Calu3 (cell line): ENCODE results near the gene ARHGAP22. TPM values are rescaled to one million over a fixed set of nuclear protein-coding genes. Genes with fewer than 3 reads are reported as not detected.

ENCODE experiments used
- BruUV-seq: library from RNA; stranded (reverse); fragments of 400-500 nt; replicated peaks from 2 replicates; lab custom pipeline; 2021; lab: Mats Ljungman, UMichigan
- CTCF ChIA-PET: fragments of 300-600 bp; sonication (Branson Sonifier 250); formaldehyde crosslinking; loops from one replicate; lab custom pipeline; 2022; ENCODE audit warnings: antibody characterized with exemption; lab: Charles Lee
- DNase-seq: peaks from one replicate; pipeline ENCODE4 v3.0.0; 2022
- H3K27ac Mint-ChIP-seq: one replicate; pipeline ENCODE4 v1.8.0; 2022; ENCODE audit warnings: mixed read lengths; ENCODE audit not compliant: unreplicated experiment
- H3K27me3 Mint-ChIP-seq: one replicate; pipeline ENCODE4 v1.8.0; 2022; ENCODE audit warnings: mixed read lengths; ENCODE audit not compliant: unreplicated experiment
- H3K36me3 Mint-ChIP-seq: one replicate; pipeline ENCODE4 v1.8.0; 2022; ENCODE audit warnings: mild to moderate bottlenecking, moderate library complexity, mixed read lengths; ENCODE audit not compliant: insufficient read depth, unreplicated experiment
- H3K4me1 Mint-ChIP-seq: one replicate; pipeline ENCODE4 v1.8.0; 2022; ENCODE audit warnings: mild to moderate bottlenecking, low read depth, mixed read lengths; ENCODE audit not compliant: unreplicated experiment
- H3K4me3 Mint-ChIP-seq: one replicate; pipeline ENCODE4 v1.8.0; 2022; ENCODE audit warnings: mild to moderate bottlenecking, low read depth, moderate library complexity, mixed read lengths; ENCODE audit not compliant: unreplicated experiment
- H3K9me3 Mint-ChIP-seq: one replicate; pipeline ENCODE4 v1.8.0; 2022; ENCODE audit warnings: low read depth, mixed read lengths; ENCODE audit not compliant: unreplicated experiment
- intact Hi-C: fragments of 100-400 bp; cut with micrococcal nuclease; formaldehyde crosslinking; loops from one replicate; pipeline ENCODE4 v1.10.0; 2022; ENCODE audit not compliant: unreplicated experiment
- total RNA-seq: library from RNA; stranded (reverse); gene quantifications from 2 replicates; pipeline ENCODE4 v1.2.3, GENCODE V29; 2022
- TF ChIP-seq, protein P1 (sequence below): fragments of 200-600 bp; IDR thresholded peaks from one replicate; pipeline ENCODE4 v1.8.0; 2022; ENCODE audit warnings: antibody characterized with exemption; ENCODE audit not compliant: unreplicated experiment

ARHGAP22 gene
- total RNA-seq, 1 experiment from 2014 or later, result 1.0 TPM

- H3K27ac Mint-ChIP-seq, result no peak overlapping the region
- no peaks in the 10 kb centered on the region for H3K36me3 Mint-ChIP-seq
- no peak overlapping the region for H3K4me3 Mint-ChIP-seq
- intact Hi-C loops, result no loop called here
- TF ChIP-seq, protein P1, sequence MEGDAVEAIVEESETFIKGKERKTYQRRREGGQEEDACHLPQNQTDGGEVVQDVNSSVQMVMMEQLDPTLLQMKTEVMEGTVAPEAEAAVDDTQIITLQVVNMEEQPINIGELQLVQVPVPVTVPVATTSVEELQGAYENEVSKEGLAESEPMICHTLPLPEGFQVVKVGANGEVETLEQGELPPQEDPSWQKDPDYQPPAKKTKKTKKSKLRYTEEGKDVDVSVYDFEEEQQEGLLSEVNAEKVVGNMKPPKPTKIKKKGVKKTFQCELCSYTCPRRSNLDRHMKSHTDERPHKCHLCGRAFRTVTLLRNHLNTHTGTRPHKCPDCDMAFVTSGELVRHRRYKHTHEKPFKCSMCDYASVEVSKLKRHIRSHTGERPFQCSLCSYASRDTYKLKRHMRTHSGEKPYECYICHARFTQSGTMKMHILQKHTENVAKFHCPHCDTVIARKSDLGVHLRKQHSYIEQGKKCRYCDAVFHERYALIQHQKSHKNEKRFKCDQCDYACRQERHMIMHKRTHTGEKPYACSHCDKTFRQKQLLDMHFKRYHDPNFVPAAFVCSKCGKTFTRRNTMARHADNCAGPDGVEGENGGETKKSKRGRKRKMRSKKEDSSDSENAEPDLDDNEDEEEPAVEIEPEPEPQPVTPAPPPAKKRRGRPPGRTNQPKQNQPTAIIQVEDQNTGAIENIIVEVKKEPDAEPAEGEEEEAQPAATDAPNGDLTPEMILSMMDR, result no peak
- peaks cover 71% of the 10 kb centered on the region for H3K27me3 Mint-ChIP-seq
- no TSS peak for BruUV-seq
- no peaks in the 10 kb centered on the region for H3K9me3 Mint-ChIP-seq
- no peak for DNase-seq
- CTCF ChIA-PET, result no interaction called here
- H3K4me1 Mint-ChIP-seq, result no peaks in the 10 kb centered on the region
These were observed 21.9 kb downstream of the ARHGAP22 start for GRCh38 chr10:48582970-48583369.

GRCh38 chr10:48580236-48580635 lies 24.6 kb downstream of the ARHGAP22 start:
- no TSS peak for BruUV-seq
- TF ChIP-seq, protein P1, result no peak
- no peak for DNase-seq
- Mint-ChIP-seq H3K4me3 (no peak overlapping the region), H3K36me3 (no peaks in the 10 kb centered on the region), H3K4me1 (no peaks in the 10 kb centered on the region), H3K27ac (no peak overlapping the region), H3K9me3 (no peaks in the 10 kb centered on the region), H3K27me3 (peaks cover 90% of the 10 kb centered on the region)
- CTCF ChIA-PET, result no interaction called here
- intact Hi-C loops, result no loop called here

DNA sequence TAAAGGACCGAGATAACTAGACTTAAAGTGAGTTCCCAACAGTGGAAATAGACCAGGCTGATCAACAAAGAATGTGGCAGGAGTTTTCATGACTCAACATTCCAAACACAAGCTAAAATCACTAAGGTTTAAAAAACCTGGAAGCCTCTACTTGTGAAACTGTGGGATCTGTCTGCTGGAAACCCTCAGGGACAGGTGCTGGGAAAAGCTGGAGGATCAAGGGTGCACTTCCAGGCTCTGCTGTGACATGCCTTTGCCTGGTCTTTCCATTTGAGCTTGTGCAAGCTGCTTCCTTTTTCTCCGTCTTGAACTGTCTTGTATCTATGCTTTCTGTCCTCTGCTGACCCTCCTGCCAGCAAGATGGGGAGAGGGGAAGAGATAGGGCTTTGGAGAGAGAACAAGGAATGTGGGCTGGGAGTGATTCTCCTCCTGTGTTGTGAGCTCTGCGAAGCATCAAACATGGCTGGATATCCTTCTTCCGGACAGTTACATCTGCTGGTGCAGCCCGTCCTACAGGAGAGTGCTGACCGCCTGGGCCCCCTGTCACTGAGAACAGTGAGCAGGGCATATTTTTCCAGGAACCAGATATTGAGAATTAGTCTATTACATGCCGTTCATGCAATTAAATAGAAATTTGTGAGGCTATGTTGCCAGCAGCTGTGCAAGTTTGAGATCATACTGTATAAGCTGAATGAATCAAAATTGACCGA lies 25.5 kb downstream of the ARHGAP22 start:
- CTCF ChIA-PET, result interaction anchor here (0.8 kb wide), 1 partner anchor 264 kb away, joined by 3 read pairs; no protein-coding TSS in a partner anchor
- no peak overlapping the region for H3K4me3 Mint-ChIP-seq

DNA sequence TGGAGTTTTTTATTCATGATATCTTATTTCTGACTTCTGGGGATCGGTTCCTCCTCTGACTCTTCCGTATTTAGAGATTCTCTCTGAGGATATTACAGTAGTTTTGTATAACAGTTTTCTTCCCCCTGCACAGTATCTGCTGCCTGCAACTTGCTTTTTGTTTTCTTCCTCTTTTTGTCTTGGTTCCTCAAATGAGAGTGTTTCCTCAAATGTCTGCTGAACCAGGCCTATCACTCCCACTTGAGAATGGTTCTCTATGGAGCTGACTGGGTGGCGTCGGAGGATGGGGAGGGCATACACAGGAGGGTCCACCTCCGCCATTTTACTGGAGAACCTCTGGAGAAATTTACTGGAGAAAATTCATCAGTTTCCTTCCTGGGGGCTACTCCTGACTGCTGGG lies 27.7 kb downstream of the ARHGAP22 start:
- Mint-ChIP-seq H3K27ac (no peak overlapping the region), H3K36me3 (no peaks in the 10 kb centered on the region), H3K4me3 (no peak overlapping the region), H3K4me1 (no peaks in the 10 kb centered on the region), H3K27me3 (peaks cover 88% of the 10 kb centered on the region), H3K9me3 (no peaks in the 10 kb centered on the region)
- BruUV-seq, result no TSS peak
- CTCF ChIA-PET, result no interaction called here
- intact Hi-C loops, result no loop called here
- no peak for DNase-seq
- TF ChIP-seq, protein P1, result no peak

More for the DNA sequence above, 25.5 kb downstream of the ARHGAP22 start:
- no peak for DNase-seq
- intact Hi-C loops, result no loop called here
- no TSS peak for BruUV-seq
- Mint-ChIP-seq H3K27ac (no peak overlapping the region), H3K36me3 (no peaks in the 10 kb centered on the region), H3K27me3 (peaks cover 90% of the 10 kb centered on the region), H3K4me1 (no peaks in the 10 kb centered on the region), H3K9me3 (no peaks in the 10 kb centered on the region)
- TF ChIP-seq, protein P1, result no peak
